GM12873 (cell line): ENCODE data around the gene PHF10.

Experiments
- TF ChIP-seq, protein P1 (sequence below): IDR thresholded peaks from 2 replicates; pipeline ENCODE4 v1.5.1; 2012; ENCODE audit warnings: low read depth, mild to moderate bottlenecking, moderate library complexity, low read length, control low read depth; ENCODE audit not compliant: insufficient read depth; ENCODE audit errors: missing control alignments

The PHF10 gene

DNA sequence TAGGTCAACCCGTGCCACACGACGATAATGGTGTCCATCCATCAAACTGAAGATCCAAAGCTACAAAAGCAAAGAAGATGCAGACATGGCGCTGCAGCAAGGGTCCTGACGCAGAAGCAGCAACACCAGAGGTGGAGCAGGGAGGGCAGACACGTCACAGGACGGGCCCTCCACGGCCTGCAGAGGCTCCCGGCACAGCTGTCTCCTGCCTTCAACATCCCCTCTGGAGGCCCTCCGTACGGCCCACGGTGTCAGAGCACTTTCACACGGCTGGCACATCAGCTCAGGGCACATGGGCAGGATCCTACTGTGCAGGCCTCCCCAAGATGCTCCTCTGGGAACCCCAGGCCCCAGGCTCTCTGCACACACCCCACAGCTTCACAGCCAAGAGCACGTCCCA, 60.1 kb downstream of the PHF10 start:
- TF ChIP-seq, protein P1, sequence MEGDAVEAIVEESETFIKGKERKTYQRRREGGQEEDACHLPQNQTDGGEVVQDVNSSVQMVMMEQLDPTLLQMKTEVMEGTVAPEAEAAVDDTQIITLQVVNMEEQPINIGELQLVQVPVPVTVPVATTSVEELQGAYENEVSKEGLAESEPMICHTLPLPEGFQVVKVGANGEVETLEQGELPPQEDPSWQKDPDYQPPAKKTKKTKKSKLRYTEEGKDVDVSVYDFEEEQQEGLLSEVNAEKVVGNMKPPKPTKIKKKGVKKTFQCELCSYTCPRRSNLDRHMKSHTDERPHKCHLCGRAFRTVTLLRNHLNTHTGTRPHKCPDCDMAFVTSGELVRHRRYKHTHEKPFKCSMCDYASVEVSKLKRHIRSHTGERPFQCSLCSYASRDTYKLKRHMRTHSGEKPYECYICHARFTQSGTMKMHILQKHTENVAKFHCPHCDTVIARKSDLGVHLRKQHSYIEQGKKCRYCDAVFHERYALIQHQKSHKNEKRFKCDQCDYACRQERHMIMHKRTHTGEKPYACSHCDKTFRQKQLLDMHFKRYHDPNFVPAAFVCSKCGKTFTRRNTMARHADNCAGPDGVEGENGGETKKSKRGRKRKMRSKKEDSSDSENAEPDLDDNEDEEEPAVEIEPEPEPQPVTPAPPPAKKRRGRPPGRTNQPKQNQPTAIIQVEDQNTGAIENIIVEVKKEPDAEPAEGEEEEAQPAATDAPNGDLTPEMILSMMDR, result no peak

DNA sequence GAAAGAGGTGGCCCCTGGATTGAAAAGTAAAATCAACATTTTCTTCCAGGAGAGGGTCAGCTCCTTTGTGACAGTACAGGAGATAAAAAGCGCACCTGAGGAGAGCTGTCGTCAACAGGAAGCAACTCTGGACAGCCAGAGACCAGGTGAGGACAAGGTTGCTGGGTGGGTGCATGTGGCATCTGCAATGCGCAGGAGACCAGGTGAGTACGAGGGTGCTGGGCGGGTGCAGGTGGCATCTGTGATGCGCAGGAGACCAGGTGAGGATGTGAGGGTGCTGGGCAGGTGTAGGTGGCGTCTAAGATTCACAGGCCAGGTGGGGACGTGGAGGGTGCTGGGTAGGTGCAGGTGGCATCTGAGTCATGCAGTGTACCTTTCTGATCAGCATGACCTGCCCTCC, 60.8 kb downstream of the PHF10 start:
- TF ChIP-seq, protein P1, result no peak

DNA sequence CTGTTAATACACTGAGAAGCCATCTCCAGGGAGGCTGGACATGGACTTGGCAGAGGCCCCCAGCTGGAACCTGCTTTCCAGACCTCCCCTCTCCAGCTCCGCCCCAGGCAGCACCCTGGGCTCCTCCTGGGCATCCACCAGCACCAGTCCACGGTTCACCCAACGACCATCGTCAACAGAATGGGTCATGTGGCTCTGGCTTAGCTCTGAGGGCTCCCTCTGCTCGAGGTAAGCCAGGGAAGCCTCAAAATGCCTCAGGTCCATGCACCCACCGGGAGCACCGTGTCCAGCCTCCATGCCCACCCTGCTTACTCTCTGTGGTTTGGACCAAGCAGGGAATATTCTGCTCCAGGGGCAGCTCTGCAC, 62.9 kb downstream of the PHF10 start:
- TF ChIP-seq, protein P1, result no peak

DNA sequence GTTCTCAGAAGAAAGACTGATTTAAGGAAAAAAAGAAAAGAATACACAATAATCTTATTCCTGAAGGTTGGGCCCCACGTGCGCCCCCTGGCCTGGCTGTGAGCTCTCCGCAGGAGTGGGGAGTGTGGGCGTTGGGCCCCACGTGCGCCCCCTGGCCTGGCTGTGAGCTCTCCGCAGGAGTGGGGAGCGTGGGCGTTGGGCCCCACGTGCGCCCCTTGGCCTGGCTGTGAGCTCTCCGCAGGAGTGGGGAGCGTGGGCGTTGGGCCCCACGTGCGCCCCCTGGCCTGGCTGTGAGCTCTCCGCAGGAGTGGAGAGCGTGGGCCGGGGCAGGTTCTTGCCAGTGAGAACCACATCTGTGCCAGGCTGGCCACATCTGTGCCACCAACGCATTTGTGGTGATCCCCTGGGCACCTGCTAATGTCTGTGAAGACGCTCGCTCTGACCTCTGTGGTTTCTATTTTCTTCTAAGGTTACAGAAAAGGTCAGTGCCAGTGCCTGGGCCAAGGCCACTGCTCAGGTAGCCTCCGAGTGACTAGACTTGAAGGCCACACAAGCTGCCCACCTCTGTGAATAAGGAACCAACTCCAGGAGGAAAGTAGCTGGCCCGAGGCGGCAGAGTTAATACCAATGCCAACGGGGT, 63.4 kb downstream of the PHF10 start:
- TF ChIP-seq, protein P1, result no peak

DNA sequence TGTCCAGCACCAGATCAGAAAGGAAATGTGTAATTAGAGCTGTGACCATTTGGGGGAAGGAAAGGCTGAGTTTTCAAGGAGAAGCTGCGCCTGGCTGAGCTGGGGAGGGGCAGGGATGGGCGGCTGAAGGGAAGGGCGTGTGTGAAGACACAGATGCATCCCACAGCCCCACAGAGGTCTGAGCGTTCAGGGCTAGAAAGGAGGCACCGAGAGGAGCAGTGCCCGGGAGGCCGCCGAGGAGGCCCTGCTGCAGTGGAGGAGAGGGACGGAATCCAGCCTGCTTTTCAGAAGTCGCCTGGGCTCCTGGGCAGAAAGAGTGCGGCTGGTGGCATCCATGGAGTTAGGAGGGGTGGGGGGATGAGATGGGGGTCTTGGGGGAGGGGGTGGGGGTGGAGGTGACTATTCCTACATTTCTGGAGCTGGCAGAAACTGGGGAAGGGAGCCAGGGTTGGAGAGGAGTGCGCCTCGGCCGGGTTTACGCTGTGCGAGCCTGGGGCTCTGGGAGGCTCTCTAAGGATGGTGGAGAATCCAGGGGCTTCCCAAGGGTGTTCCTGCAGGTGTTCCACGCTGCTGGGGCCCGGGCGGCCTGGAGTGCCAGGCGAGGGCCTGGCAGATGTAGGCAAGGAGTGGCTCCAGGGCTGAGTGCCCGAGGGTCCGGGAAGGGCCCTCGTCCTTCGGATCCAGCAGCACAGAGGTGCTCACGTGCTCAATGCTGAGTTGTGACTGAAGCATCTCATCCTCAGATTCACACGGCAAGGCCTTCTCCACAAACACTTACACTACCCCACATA, 64.3 kb downstream of the PHF10 start:
- TF ChIP-seq, protein P1, result no peak

DNA sequence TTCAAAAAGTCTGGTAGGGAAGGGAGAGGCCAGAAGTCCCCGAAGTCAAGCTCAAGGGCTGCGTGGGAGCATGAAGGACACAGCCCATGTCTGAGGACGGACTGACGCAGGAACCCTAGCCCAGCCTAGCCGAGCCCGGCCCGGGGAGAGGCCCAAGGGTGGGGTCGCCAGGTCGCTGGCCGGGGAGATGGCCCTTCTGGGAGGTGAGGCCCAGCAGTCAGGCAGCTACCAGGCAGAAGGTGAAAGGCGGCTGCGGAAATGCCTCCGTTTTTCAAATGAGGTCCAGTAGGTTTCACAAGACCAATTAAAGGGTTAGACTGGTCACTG, 67.1 kb downstream of the PHF10 start:
- TF ChIP-seq, protein P1, result no peak

DNA sequence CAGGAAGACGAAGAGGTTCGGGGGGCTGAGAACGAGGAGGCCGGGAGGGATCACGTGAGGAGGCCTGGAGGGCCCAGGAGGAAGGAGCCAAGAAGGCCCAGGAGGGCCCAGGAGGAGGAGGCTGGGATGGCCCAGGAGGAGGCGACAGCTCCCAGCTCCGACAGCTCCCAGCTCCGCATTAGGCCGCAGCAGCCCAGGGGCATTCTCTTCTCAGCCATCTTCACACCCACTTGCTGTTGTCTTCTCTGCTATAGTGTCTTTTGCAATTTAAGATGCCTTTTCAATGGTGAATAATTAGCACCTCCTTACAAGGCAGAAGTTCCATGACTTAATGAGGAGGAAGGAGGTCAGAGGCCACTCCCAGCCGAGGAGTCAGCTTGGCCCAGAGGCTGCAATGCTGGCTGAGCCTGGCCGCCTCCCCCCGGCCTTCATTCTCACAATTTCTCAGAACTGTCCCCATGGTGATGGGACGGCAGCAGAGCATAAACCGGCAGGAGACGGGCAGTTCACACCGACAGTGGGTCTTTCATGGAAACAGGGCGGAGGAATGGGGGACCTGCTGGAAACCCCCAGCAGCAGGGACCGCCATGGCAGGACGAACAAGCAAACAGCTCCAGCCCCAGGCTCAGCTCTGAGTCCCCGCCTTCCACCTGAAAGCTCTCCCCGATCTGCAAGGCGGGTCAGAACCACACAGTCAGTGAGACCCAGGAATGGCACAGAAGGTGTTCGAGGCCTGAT, 67.6 kb downstream of the PHF10 start:
- TF ChIP-seq, protein P1, result no peak
